ENCODE measurements around the gene PCDH15. TPM values are rescaled to one million over a fixed set of nuclear protein-coding genes. Genes with fewer than 3 reads are reported as not detected.

Gene PCDH15
- total RNA-seq, 4 donors from 2014 or later = not detected

DNA sequence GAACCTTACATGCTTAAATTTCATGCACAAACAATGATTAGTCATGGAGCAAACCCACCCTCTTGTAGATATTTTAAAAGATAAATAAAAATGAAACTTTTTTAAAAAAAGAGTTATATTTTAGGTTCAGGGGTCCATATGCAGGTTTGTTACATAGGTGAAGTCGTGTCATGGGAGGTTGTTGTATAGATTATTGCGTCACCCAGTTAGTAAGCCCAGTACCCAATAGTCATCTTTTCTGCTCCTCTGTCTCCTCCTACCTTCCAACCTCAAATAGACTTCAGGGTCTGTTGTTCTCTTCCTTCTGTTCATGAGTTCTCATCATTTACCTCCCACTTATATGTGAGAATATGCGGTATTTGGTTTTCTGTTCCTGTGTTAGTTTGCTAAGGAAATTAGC is 486.6 kb downstream of the PCDH15 start:
- DNase-seq (ENCODE audit: low spot score in 2 of 2) = no peak
- no peak overlapping the region for H3K27ac ChIP-seq
- H3K4me3 ChIP-seq = no peak overlapping the region
- TF ChIP-seq EP300 (IDR thresholded peaks at IDR 0.05) (no peak), POLR2A (IDR thresholded peaks at IDR 0.05) (no peak)
- TF ChIP-seq, protein P1, sequence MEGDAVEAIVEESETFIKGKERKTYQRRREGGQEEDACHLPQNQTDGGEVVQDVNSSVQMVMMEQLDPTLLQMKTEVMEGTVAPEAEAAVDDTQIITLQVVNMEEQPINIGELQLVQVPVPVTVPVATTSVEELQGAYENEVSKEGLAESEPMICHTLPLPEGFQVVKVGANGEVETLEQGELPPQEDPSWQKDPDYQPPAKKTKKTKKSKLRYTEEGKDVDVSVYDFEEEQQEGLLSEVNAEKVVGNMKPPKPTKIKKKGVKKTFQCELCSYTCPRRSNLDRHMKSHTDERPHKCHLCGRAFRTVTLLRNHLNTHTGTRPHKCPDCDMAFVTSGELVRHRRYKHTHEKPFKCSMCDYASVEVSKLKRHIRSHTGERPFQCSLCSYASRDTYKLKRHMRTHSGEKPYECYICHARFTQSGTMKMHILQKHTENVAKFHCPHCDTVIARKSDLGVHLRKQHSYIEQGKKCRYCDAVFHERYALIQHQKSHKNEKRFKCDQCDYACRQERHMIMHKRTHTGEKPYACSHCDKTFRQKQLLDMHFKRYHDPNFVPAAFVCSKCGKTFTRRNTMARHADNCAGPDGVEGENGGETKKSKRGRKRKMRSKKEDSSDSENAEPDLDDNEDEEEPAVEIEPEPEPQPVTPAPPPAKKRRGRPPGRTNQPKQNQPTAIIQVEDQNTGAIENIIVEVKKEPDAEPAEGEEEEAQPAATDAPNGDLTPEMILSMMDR (IDR thresholded peaks at IDR 0.05) = no peak
- no peaks in the 10 kb centered on the region for H3K36me3 ChIP-seq
- H3K4me1 ChIP-seq = no peaks in the 10 kb centered on the region
- WGBS, 2 donors = 95 to 96% methylated on average over 3 of the region's 3 CpGs
- H3K27me3 ChIP-seq = no peaks in the 10 kb centered on the region
- no peaks in the 10 kb centered on the region for H3K9me3 ChIP-seq

DNA sequence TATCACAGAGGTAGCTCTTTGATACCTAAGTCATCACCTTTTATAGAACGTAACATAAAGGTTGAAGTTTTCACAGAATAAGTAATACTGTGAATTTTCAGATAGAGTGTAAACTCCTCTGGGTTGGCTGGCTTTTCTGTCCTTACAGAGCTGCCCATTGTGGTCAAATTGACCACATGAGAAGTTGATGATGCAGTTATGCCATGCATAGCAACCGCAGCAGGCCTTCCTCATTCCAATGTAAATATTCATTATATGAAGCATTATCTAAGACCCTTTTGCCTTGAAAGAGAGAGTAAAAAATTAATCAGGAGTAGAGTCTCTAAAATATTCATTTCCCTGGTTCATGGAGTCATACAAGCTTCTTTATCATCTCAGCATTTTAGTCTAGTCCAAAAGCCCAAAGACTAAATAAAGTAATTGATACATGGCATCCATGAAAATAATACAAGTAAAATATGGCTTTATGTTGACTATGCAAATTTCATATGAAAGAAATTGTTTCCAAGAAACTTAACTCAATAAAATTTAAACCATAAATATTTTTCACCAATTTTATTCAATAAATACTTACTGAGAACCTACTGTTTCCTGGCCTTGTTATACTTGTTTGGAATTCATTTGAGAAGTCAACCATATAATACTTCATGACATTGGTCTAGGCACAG is 516.4 kb downstream of the PCDH15 start:
- Histone ChIP-seq H3K27me3 (no peaks in the 10 kb centered on the region), H3K4me3 (no peak overlapping the region), H3K36me3 (no peaks in the 10 kb centered on the region), H3K9me3 (no peaks in the 10 kb centered on the region), H3K4me1 (no peaks in the 10 kb centered on the region), H3K27ac (no peak overlapping the region)
- WGBS, 2 donors = 81 to 90% methylated on average over 2 of the region's 2 CpGs
- no peak for DNase-seq (ENCODE audit: low spot score in 2 of 2)
- TF ChIP-seq, protein P1 (IDR thresholded peaks at IDR 0.05) = no peak
- no peak for TF ChIP-seq POLR2A (IDR thresholded peaks at IDR 0.05)

DNA sequence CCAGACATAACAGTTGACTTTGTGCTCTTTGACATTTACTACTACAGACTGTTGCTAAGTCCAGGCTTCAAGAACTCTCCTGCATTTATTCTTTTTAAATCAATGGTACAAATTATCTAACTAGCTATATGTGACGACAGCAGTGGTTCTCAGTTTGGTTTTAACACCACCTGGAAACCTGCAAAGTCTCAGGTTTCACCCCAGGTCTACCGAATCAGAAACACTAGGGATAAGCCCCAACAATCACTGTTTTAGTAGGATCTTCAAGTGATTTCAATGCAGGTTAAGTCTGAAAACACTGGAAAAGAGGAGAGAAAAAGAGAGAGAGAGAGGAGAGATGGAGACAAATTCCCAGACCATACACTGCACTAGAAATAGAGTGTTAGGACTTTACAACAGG is 519.0 kb downstream of the PCDH15 start:
- H3K4me3 ChIP-seq = no peak overlapping the region
- H3K27me3 ChIP-seq = no peaks in the 10 kb centered on the region
- H3K27ac ChIP-seq = no peak overlapping the region
- WGBS, 2 donors = 38 to 43% methylated on average over 2 of the region's 2 CpGs
- no peaks in the 10 kb centered on the region for H3K36me3 ChIP-seq
- TF ChIP-seq EP300 (IDR thresholded peaks at IDR 0.05) = no peak
- no peak for TF ChIP-seq POLR2A (IDR thresholded peaks at IDR 0.05)
- TF ChIP-seq, protein P1 (IDR thresholded peaks at IDR 0.05) = no peak
- no peak for DNase-seq (ENCODE audit: low spot score in 2 of 2)
- no peaks in the 10 kb centered on the region for H3K4me1 ChIP-seq
- H3K9me3 ChIP-seq = no peaks in the 10 kb centered on the region

DNA sequence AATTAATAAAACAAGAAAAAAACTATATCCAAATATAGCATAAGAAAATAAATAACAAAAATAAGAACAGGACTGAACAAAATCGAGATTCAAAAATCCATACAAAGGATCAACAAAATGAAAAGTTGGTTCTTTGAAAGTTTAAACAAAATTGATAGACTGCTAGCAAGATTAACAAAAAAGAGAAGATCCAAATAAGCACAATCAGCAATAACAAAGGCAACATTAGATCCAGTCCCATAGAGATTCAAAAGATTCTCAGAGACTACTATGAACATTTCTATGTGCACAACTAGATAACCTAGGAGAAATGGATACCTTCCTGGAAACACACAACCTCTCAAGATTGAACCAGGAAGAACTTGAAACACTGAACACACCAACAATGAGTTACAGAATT is 534.6 kb downstream of the PCDH15 start:
- 73 to 88% methylated on average over 1 of the region's 1 CpG for WGBS, 2 donors
- DNase-seq (ENCODE audit: low spot score in 2 of 2) = no peak
- TF ChIP-seq EP300 (IDR thresholded peaks at IDR 0.05) = no peak
- TF ChIP-seq, protein P1 (IDR thresholded peaks at IDR 0.05) = no peak
- no peak for TF ChIP-seq POLR2A (IDR thresholded peaks at IDR 0.05)

DNA sequence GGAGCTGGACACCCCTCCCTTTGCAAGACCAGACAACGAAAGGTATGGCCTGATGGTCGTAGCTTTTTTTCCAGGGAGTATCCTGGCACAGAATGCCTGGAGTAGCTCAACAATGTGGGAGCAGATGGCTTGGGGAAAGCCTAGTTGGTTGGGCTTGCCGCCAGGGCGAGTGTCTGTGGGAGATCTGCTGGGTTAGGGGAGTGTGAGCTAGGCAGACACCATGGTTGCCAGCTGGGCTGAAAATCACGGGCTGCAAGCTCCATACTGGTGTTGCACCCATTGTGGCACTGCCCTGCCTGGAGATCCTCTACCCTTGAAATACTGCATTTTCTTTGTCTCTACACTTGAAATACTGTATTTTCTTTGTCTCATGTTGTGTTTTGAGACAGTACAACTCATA is 538.3 kb downstream of the PCDH15 start:
- 78 to 92% methylated on average over 3 to 5 of the region's 5 CpGs for WGBS, 2 donors

More for the DNA sequence above, 534.6 kb downstream of the PCDH15 start:
- H3K4me1 ChIP-seq = no peaks in the 10 kb centered on the region
- no peak overlapping the region for H3K27ac ChIP-seq
- H3K27me3 ChIP-seq = no peaks in the 10 kb centered on the region
- no peaks in the 10 kb centered on the region for H3K9me3 ChIP-seq
- H3K4me3 ChIP-seq = no peak overlapping the region
- no peaks in the 10 kb centered on the region for H3K36me3 ChIP-seq

More for the DNA sequence above, 538.3 kb downstream of the PCDH15 start:
- TF ChIP-seq, protein P1 (IDR thresholded peaks at IDR 0.05) = no peak
- TF ChIP-seq POLR2A (IDR thresholded peaks at IDR 0.05) (no peak), EP300 (IDR thresholded peaks at IDR 0.05) (no peak)
- DNase-seq (ENCODE audit: low spot score in 2 of 2) = no peak
- H3K4me1 ChIP-seq = no peaks in the 10 kb centered on the region
- no peak overlapping the region for H3K27ac ChIP-seq
- no peaks in the 10 kb centered on the region for H3K27me3 ChIP-seq
- no peak overlapping the region for H3K4me3 ChIP-seq
- H3K36me3 ChIP-seq = no peaks in the 10 kb centered on the region
- H3K9me3 ChIP-seq = no peaks in the 10 kb centered on the region
